ENCODE measurements around the gene TMEM202.

- TF ChIP-seq, protein P1, sequence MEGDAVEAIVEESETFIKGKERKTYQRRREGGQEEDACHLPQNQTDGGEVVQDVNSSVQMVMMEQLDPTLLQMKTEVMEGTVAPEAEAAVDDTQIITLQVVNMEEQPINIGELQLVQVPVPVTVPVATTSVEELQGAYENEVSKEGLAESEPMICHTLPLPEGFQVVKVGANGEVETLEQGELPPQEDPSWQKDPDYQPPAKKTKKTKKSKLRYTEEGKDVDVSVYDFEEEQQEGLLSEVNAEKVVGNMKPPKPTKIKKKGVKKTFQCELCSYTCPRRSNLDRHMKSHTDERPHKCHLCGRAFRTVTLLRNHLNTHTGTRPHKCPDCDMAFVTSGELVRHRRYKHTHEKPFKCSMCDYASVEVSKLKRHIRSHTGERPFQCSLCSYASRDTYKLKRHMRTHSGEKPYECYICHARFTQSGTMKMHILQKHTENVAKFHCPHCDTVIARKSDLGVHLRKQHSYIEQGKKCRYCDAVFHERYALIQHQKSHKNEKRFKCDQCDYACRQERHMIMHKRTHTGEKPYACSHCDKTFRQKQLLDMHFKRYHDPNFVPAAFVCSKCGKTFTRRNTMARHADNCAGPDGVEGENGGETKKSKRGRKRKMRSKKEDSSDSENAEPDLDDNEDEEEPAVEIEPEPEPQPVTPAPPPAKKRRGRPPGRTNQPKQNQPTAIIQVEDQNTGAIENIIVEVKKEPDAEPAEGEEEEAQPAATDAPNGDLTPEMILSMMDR (IDR thresholded peaks at IDR 0.05; ENCODE audit: low read length) = no peak
- TF ChIP-seq EZH2 (optimal IDR thresholded peaks at IDR 0.05; ENCODE audit: low read depth, low read length) (no peak), EZH2phosphoT487 (IDR thresholded peaks at IDR 0.05; ENCODE audit: low read length) (no peak)
These were observed 29.8 kb upstream of the TMEM202 start for GRCh38 chr15:72368325-72368724.

Data from MM.1S (cell line).